Skeletal muscle tissue (tissue), 4 donors: ENCODE data around the gene MZT1. TPM values are rescaled to one million over a fixed set of nuclear protein-coding genes. Genes with fewer than 3 reads are reported as not detected.
"Not testable (repeated sequence)": the region's sequence is repeated elsewhere in the genome, so short reads cannot be mapped to it uniquely, and the experiment has no call there.

Source experiments
- H3K27ac ChIP-seq: one replicate; pipeline ENCODE4 v1.7.0; 2013; ENCODE audit warnings: mild to moderate bottlenecking, low read depth, low read length, inconsistent platforms
- H3K27me3 ChIP-seq, 3 donors: one replicate each; pipeline ENCODE4 v1.7.0; 2013; ENCODE audit warnings: low read length in 3 of 3; ENCODE audit not compliant: control insufficient read depth in 3 of 3, insufficient read depth in 3 of 3
- H3K36me3 ChIP-seq, 3 donors: one replicate each; pipeline ENCODE4 v1.7.0; 2013; ENCODE audit warnings: low read length in 3 of 3; ENCODE audit not compliant: control insufficient read depth in 3 of 3, insufficient read depth in 3 of 3
- H3K4me1 ChIP-seq, 3 donors: one replicate each; pipeline ENCODE4 v1.7.0; 2013; ENCODE audit warnings: low read length in 3 of 3, mild to moderate bottlenecking in 3 of 3; ENCODE audit not compliant: control insufficient read depth in 3 of 3, insufficient read depth in 3 of 3
- H3K4me3 ChIP-seq, 3 donors: one replicate each; pipeline ENCODE4 v1.7.0; 2013; ENCODE audit warnings: low read length in 3 of 3
- H3K9ac ChIP-seq, 3 donors: one replicate each; pipeline ENCODE4 v1.7.0; 2013; ENCODE audit warnings: low read length in 3 of 3, mild to moderate bottlenecking in 3 of 3, moderate library complexity in 2 of 3, low read depth in 1 of 3
- H3K9me3 ChIP-seq, 3 donors: one replicate each; pipeline ENCODE4 v1.7.0; 2013; ENCODE audit warnings: low read length in 3 of 3; ENCODE audit not compliant: control insufficient read depth in 3 of 3
- total RNA-seq: library from RNA; depleted of rRNA; stranded (reverse); fragments of >200 nt; gene quantifications from one replicate; pipeline ENCODE4 v1.2.3, GENCODE V29; 2014
- donor health status: Osteomylitis.

The MZT1 gene
- total RNA-seq, 1 donor from 2014 or later = 6.3 TPM

DNA sequence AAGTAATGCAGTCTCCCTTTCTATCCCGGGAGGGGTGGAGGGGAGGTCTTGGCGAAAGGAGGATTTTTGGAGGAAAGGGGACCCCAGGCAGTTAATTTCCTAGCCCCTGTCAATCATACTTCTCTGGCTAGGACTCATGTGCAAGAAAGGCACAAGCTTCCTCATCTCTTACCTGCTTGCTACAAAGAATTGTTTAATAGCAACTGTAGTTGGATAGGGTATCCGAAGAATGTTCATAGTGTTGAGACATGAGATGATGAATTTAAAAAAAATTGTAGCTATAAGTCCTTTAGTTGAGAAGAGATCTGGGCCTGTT, 819 bp upstream of the MZT1 start:
- no peaks in the 10 kb centered on the region for H3K9me3 ChIP-seq
- peaks cover 9 to 16% (median 14%) of the 10 kb centered on the region in 3 donors for H3K4me1 ChIP-seq
- H3K36me3 ChIP-seq = peaks cover 0 to 3% (median 0%) of the 10 kb centered on the region in 3 donors
- H3K27me3 ChIP-seq = no peaks in the 10 kb centered on the region
- peak overlapping the region; percentile 36 for H3K27ac ChIP-seq
- peak overlapping the region; percentile 90 to 92 (median 91) for H3K4me3 ChIP-seq
- H3K9ac ChIP-seq = peak overlapping the region; percentile 69 to 85 (median 79)

DNA sequence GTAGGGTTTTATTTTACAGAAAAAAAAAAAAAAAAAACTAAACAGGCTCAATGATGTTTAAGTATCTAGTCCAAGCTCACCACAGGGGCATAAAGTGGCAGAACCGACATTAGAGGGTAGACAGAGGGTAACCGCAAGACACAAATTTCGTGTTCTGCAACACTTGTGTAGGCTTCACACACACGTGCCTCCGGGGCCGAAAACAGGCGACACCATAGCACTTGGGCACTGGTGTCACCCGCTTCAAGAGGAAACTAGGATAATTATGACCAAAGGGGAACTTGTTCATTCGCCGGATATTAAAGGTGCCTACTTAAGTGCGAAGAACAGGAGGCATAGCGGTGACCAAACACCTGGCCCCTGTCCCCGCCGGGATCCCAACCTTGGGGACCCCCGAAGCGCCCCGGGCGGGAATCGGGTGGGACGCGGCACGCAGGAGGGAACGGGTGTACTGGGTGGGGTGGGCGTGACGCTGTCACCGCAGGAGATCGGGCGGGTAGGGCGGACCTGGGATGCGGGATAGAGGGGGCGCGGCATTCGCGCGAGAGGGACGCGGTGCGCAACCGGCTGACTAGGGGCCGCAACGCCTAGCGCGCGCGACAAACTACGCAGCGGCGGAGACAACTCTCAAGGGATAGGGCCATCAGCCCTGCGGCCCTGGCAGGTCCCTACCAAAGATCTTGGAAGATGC, 558 bp downstream of the MZT1 start:
- Histone ChIP-seq H3K27me3 (no peaks in the 10 kb centered on the region), H3K27ac (peak overlapping the region; percentile 30), H3K4me3 (peak overlapping the region; percentile 90 to 92 (median 91)), H3K4me1 (peaks cover 9 to 16% (median 14%) of the 10 kb centered on the region in 3 donors), H3K36me3 (no peaks in the 10 kb centered on the region), H3K9me3 (no peaks in the 10 kb centered on the region), H3K9ac (peak overlapping the region; percentile 84 to 88 (median 86))

DNA sequence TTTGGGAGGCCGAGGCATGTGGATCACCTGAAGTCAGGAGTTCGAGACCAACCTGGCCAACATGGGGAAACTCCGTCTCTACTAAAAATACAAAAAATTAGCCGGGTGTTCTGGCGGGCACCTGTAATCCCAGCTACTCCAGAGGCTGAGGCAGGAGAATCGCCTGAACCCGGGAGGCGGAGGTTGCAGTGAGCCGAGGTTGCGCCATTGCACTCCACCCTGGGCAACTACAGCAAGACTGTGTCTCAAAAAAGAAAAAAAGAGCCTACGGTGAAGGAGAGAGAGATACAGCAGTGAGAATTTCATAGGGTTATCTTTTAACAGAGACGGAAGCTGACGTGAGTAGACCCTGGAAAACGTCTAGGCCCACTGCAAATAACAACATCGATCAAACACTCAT, 1.2 kb downstream of the MZT1 start:
- H3K9me3 ChIP-seq, H3K27me3 ChIP-seq, H3K4me3 ChIP-seq, H3K36me3 ChIP-seq, H3K27ac ChIP-seq: not testable (repeated sequence)
- peak overlapping the region in 1 of 3 donors; percentile 88 for H3K9ac ChIP-seq
- peaks cover 9 to 16% (median 14%) of the 10 kb centered on the region in 3 donors for H3K4me1 ChIP-seq

DNA sequence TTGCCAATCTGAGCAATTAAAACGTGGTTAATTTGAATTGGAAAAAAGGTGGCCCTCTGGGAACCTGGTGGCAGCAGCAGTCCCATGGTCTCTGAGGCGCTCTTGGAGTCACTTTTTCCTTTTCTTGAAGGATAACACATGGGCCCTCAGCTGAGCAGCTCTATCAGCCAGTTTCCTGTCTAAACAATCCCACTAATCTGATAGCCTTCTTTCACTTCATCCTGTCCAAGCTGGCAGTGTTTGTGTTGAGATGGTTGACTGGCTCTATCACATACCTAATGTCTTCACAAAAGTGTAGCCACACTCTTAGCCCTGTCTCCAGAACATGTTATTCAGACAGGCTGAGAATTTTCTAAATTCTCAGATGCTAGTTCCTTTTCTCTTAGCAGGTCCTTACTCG, 10.7 kb downstream of the MZT1 start:
- no peak overlapping the region for H3K4me3 ChIP-seq
- H3K9me3 ChIP-seq = no peaks in the 10 kb centered on the region
- H3K9ac ChIP-seq = no peak overlapping the region
- peaks cover 0 to 15% (median 11%) of the 10 kb centered on the region in 3 donors for H3K36me3 ChIP-seq
- H3K27me3 ChIP-seq = no peaks in the 10 kb centered on the region
- H3K27ac ChIP-seq = no peak overlapping the region
- no peaks in the 10 kb centered on the region for H3K4me1 ChIP-seq

DNA sequence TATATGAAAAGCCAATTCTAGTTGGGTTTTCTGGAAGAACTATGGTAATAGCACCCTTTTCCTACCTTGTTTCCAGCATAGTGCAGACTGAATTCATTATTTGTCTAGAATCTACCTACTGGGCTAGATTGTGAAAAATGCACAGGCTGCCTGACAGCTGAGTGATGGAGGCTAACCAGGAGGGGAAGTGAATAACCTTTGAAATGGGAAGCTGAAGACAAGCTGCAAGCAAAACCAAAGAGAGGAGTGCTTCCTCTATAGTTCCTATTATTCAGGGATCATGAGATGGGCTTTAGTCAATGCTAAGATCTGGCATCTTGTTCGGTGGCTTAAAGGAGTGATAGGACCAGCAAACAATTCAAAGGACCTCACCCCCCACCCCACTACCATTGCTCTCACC, 26.9 kb downstream of the MZT1 start:
- no peaks in the 10 kb centered on the region for H3K4me1 ChIP-seq
- no peak overlapping the region for H3K9ac ChIP-seq
- no peaks in the 10 kb centered on the region for H3K36me3 ChIP-seq
- H3K27me3 ChIP-seq = no peaks in the 10 kb centered on the region
- H3K27ac ChIP-seq = no peak overlapping the region
- H3K9me3 ChIP-seq = no peaks in the 10 kb centered on the region
- no peak overlapping the region for H3K4me3 ChIP-seq

DNA sequence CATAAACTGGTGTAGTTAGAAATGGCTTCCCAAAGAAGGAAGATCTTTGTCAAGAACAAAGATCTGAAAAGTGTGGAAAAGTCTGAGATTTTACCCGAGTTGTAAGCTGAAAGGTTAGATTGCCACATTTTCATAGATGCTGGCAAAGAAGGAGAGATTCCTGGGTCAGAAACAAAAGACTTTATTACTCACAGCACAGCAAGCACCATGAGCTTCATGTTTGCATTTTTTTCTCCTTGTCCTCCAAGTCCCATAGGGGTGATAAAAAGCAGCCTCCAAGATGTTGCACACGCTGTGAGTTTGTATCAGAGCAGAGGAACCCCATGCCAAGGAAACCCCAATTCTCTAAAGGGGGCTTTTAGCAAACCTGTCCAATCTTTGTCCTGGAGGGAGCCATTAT, 29.3 kb downstream of the MZT1 start:
- Histone ChIP-seq H3K4me1 (no peaks in the 10 kb centered on the region), H3K9me3 (no peaks in the 10 kb centered on the region), H3K4me3 (no peak overlapping the region), H3K9ac (no peak overlapping the region), H3K27ac (no peak overlapping the region), H3K36me3 (no peaks in the 10 kb centered on the region), H3K27me3 (no peaks in the 10 kb centered on the region)

DNA sequence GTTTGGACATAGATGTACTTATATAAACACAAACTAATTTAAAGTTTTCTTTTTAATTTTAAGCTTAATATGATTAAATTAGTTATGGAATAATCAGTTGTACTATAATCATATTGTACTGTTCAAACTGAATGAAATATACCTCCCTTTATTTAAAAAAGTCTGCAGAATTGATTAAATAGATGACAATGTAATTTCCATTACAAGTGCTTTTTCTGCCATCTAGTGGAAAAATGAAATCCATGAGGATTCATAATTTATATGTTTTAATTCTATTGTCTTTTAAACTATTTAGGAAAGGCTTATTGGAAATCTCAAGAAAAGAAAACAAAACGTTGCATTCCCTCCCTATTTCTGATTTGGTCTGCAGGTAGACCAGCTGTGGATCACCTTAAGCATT, 30.9 kb downstream of the MZT1 start:
- no peaks in the 10 kb centered on the region for H3K4me1 ChIP-seq
- H3K27ac ChIP-seq = no peak overlapping the region
- no peaks in the 10 kb centered on the region for H3K36me3 ChIP-seq
- H3K9ac ChIP-seq = no peak overlapping the region
- H3K4me3 ChIP-seq = no peak overlapping the region
- H3K9me3 ChIP-seq = no peaks in the 10 kb centered on the region
- no peaks in the 10 kb centered on the region for H3K27me3 ChIP-seq

DNA sequence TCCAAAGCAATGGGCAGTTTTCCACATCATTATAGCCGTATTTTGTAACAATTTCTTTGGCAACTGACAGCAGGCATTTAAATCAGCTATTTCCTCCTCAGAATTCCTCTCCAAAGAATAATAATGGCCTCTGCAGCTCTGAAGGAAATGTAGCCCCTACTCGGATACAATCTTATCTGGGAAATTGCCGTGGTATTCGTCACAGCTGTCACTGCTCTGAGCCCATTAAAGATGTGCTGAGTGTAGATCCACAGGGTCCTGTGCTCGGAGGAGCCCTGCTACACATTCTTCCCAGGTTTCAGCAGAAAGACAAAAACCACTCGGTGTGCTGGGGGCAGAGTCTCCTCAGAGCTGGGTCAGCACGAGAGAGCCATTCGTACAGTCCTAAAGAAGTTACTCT, 33.1 kb downstream of the MZT1 start:
- no peaks in the 10 kb centered on the region for H3K9me3 ChIP-seq
- no peaks in the 10 kb centered on the region for H3K27me3 ChIP-seq
- H3K4me3 ChIP-seq = no peak overlapping the region
- no peak overlapping the region for H3K9ac ChIP-seq
- H3K4me1 ChIP-seq = no peaks in the 10 kb centered on the region
- H3K27ac ChIP-seq = no peak overlapping the region
- no peaks in the 10 kb centered on the region for H3K36me3 ChIP-seq

DNA sequence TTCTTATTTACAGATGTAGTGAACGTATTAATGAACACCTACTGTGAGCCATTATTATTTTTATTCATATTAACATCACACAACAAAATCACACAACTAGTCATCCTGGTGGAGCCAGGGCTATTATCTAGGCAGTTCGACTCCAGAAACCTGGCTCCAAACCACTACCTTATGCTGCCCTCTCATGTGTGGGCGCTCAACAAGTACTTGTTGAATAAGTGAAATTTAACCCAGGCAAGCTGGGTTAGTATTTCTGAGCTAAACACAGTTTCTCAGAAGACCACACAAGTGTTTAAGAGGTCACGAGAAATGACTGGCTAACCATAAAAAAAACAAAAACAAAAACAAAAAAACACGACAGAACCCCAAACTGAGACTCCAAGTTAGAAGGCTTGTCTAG, 33.6 kb downstream of the MZT1 start:
- Histone ChIP-seq H3K4me1 (no peaks in the 10 kb centered on the region), H3K27me3 (no peaks in the 10 kb centered on the region), H3K9ac (no peak overlapping the region), H3K36me3 (no peaks in the 10 kb centered on the region), H3K4me3 (no peak overlapping the region), H3K9me3 (no peaks in the 10 kb centered on the region), H3K27ac (no peak overlapping the region)

DNA sequence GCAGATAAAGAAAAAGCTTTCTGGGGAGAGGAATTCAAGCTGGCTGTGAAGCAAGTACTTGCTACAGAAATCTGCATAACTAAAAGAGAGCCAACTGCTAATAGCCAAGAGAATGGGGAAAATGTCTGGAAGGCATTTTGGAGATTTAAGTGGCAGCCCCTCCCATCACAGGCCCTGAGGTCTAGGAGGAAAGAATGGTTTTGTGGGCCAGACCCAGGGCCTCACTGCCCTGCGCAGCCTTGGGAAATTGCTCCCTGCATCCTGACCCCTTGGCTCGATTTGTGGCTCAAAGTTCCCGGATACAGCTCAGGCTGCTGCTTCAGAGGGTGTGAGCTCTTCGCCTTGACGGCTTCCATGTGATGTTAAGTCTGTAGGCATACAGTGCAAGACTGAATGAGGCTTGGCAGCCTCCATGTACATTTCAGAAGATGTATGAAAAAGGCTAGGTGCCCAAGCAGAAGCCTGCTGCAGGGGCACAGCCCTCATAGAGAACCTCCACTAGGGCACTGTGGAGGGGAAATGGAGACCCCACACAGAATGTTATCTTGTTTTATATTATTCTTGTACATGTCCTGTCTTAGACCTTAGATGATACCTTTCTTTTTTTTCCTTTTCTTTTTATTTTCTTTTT, 34.4 kb downstream of the MZT1 start:
- Histone ChIP-seq H3K27me3 (no peaks in the 10 kb centered on the region), H3K27ac (no peak overlapping the region), H3K9ac (no peak overlapping the region), H3K9me3 (no peaks in the 10 kb centered on the region), H3K4me1 (no peaks in the 10 kb centered on the region), H3K4me3 (no peak overlapping the region), H3K36me3 (no peaks in the 10 kb centered on the region)
